HG03469 (cell line): ENCODE measurements around the gene CLCN1.

Experiments used
- ATAC-seq: cut with Tn5 transposase; IDR thresholded peaks from one replicate; pipeline ENCODE4 v1.9.1; 2021; ENCODE audit warnings: mild to moderate bottlenecking, moderate library complexity, moderate number of reproducible peaks; ENCODE audit not compliant: unreplicated experiment

The CLCN1 gene

GRCh38 chr7:143331179-143331801 lies 15.4 kb downstream of the CLCN1 start:
- ATAC-seq: no peak

- ATAC-seq: no peak
These were observed 18.3 kb downstream of the CLCN1 start for GRCh38 chr7:143334244-143334643.

- ATAC-seq: no peak
These were observed 21.3 kb downstream of the CLCN1 start for GRCh38 chr7:143337216-143337615.

GRCh38 chr7:143341842-143342241 lies 25.9 kb downstream of the CLCN1 start:
- no peak for ATAC-seq

- no peak for ATAC-seq
These were observed 27.7 kb downstream of the CLCN1 start for GRCh38 chr7:143343596-143343995.

GRCh38 chr7:143345428-143345900 lies 29.6 kb downstream of the CLCN1 start:
- no peak for ATAC-seq

- ATAC-seq: no peak
These were observed 30.1 kb downstream of the CLCN1 start for GRCh38 chr7:143346018-143346417.

- ATAC-seq: no peak
These were observed 32.0 kb downstream of the CLCN1 start for GRCh38 chr7:143347950-143348349.

- no peak for ATAC-seq
These were observed 35.1 kb downstream of the CLCN1 start for GRCh38 chr7:143351060-143351459.

- ATAC-seq: no peak
These were observed 35.7 kb downstream of the CLCN1 start for GRCh38 chr7:143351574-143351973.

- no peak for ATAC-seq
These were observed 36.7 kb downstream of the CLCN1 start for GRCh38 chr7:143352531-143353002.

- no peak for ATAC-seq
These were observed 38.5 kb downstream of the CLCN1 start for GRCh38 chr7:143354376-143354775.

- ATAC-seq: no peak
These were observed 39.1 kb downstream of the CLCN1 start for GRCh38 chr7:143354965-143355364.

- ATAC-seq: no peak
These were observed 39.8 kb downstream of the CLCN1 start for GRCh38 chr7:143355450-143356385.

GRCh38 chr7:143356414-143357050 lies 40.6 kb downstream of the CLCN1 start:
- no peak for ATAC-seq

- no peak for ATAC-seq
These were observed 42.7 kb downstream of the CLCN1 start for GRCh38 chr7:143358626-143359025.

GRCh38 chr7:143359771-143360353 lies 44.0 kb downstream of the CLCN1 start:
- no peak for ATAC-seq

GRCh38 chr7:143360788-143361551 lies 45.1 kb downstream of the CLCN1 start:
- ATAC-seq: no peak

GRCh38 chr7:143361552-143362130 lies 45.7 kb downstream of the CLCN1 start:
- ATAC-seq: no peak
